GM12878 (cell line): ENCODE measurements around the gene PRR12. TPM values are rescaled to one million over a fixed set of nuclear protein-coding genes. Genes with fewer than 3 reads are reported as not detected.

ENCODE experiments used
- ATAC-seq: fragments of 200-7000 bp; cut with Tn5 transposase; 3 replicates; pipeline ENCODE4 v1.9.1; 2020; ENCODE audit warnings: mild to moderate bottlenecking, moderate library complexity
- BruUV-seq: library from RNA; stranded (reverse); fragments of 400-500 nt; replicated peaks from 2 replicates; lab custom pipeline; 2021; lab: Mats Ljungman, UMichigan
- CTCF ChIA-PET: fragments of 300-600 bp; sonication (Branson Sonifier 250); formaldehyde crosslinking; extraction: SDS; loops from one replicate; lab custom pipeline; 2021; ENCODE audit warnings: inconsistent platforms; lab: Yijun Ruan, JAX
- POLR2A ChIA-PET: fragments of 350-600 bp; formaldehyde crosslinking; extraction: SDS; loops from one replicate; lab custom pipeline; 2021; ENCODE audit warnings: inconsistent platforms; lab: Charles Lee
- RAD21 ChIA-PET: fragments of 300-600 bp; sonication (Branson Sonifier 250); formaldehyde crosslinking; loops from one replicate; lab custom pipeline; 2023; ENCODE audit warnings: antibody characterized with exemption; ENCODE audit not compliant: unreplicated experiment; lab: Charles Lee
- SMC1A ChIA-PET: fragments of 300-600 bp; sonication (Branson Sonifier 250); formaldehyde crosslinking; loops from one replicate; lab custom pipeline; 2023; ENCODE audit not compliant: unreplicated experiment, uncharacterized antibody; lab: Charles Lee
- DNase-seq: peaks from one replicate; pipeline ENCODE4 v3.0.0-alpha.2; 2011; ENCODE audit warnings: low read depth, low spot score
- FAIRE-seq: peaks from 3 replicates; lab custom pipeline; 2011; peaks lifted over from hg19 to GRCh38; lab: Jason Lieb, UNC
- H2AFZ ChIP-seq: 2 replicates; pipeline ENCODE4 v1.6.0; 2011; ENCODE audit warnings: low read depth, low read length, control low read depth; ENCODE audit not compliant: control insufficient read depth
- H3K27ac ChIP-seq: 2 replicates; pipeline ENCODE4 v1.5.1; 2011; ENCODE audit warnings: control low read depth; ENCODE audit not compliant: control insufficient read depth, insufficient read depth
- H3K27me3 ChIP-seq, 2 experiments: replicated peaks in 1 of 2; 2 replicates each; pipeline versions ENCODE4 v1.6.0 to v1.6.1; 2011; ENCODE audit warnings: low read length in 1 of 2; ENCODE audit not compliant: control insufficient read depth in 2 of 2, insufficient read depth in 2 of 2
- H3K36me3 ChIP-seq, 2 experiments: 2 replicates each; pipeline ENCODE4 v1.5.1; 2011; ENCODE audit warnings: low read length in 1 of 2; ENCODE audit not compliant: control insufficient read depth in 2 of 2, insufficient read depth in 2 of 2
- H3K4me1 ChIP-seq: 2 replicates; pipeline ENCODE4 v1.6.1; 2011; ENCODE audit warnings: mild to moderate bottlenecking, low read length, moderate library complexity, mixed read lengths; ENCODE audit not compliant: control insufficient read depth, insufficient read depth
- H3K4me2 ChIP-seq: 2 replicates; pipeline ENCODE4 v1.6.0; 2011; ENCODE audit warnings: control low read depth; ENCODE audit not compliant: control insufficient read depth, insufficient read depth
- H3K4me3 ChIP-seq: fragments of 200-600 bp; sonication (generic); 2 replicates; pipeline ENCODE4 v1.5.1; 2016
- H3K79me2 ChIP-seq: 2 replicates; pipeline ENCODE4 v1.6.0; 2011; ENCODE audit warnings: low read length; ENCODE audit not compliant: control insufficient read depth, insufficient read depth
- H3K9ac ChIP-seq: 2 replicates; pipeline ENCODE4 v1.8.0; 2011; ENCODE audit warnings: low read length, control low read depth, mixed read lengths; ENCODE audit not compliant: control insufficient read depth, insufficient read depth
- H3K9me3 ChIP-seq: replicated peaks from 3 replicates; pipeline ENCODE4 v1.5.1; 2011; ENCODE audit warnings: mild to moderate bottlenecking, low read length; ENCODE audit not compliant: control insufficient read depth, insufficient read depth
- H4K20me1 ChIP-seq: 2 replicates; pipeline ENCODE4 v1.6.0; 2011; ENCODE audit not compliant: control insufficient read depth, insufficient read depth
- BACH1 ChIP-seq: fragments of 450-650 bp; IDR thresholded peaks from 2 replicates; pipeline ENCODE4 v1.6.1; 2017; ENCODE audit warnings: mild to moderate bottlenecking, borderline replicate concordance
- CEBPB ChIP-seq, 2 experiments: fragments of 150-350 bp in 1 of 2; IDR thresholded peaks; 2 replicates each; pipeline ENCODE4 v1.6.1; 2012 to 2014; ENCODE audit warnings: low read depth in 2 of 2, low read length in 2 of 2, borderline replicate concordance in 1 of 2, inconsistent platforms in 1 of 2
- CHD1 ChIP-seq: IDR thresholded peaks from 2 replicates; pipeline ENCODE4 v1.6.1; 2012; ENCODE audit warnings: low read depth, low read length, improper control_type of control experiment
- CHD4 ChIP-seq: fragments of 200-600 bp; sonication (generic); IDR thresholded peaks from 2 replicates; pipeline ENCODE4 v1.6.1; 2016; ENCODE audit warnings: mild to moderate bottlenecking
- FOXK2 ChIP-seq: fragments of 450-650 bp; IDR thresholded peaks from 2 replicates; pipeline ENCODE4 v1.6.1; 2017; ENCODE audit warnings: mild to moderate bottlenecking, moderate library complexity
- GABPA ChIP-seq: IDR thresholded peaks from 2 replicates; pipeline ENCODE4 v1.6.1; 2014; ENCODE audit warnings: antibody characterized with exemption, low read depth, mild to moderate bottlenecking, inconsistent platforms
- JUND ChIP-seq: IDR thresholded peaks from 2 replicates; pipeline ENCODE4 v1.6.1; 2012; ENCODE audit warnings: low read depth, mild to moderate bottlenecking, low read length, improper control_type of control experiment, moderate library complexity
- NRF1 ChIP-seq: conservative IDR thresholded peaks from 2 replicates; pipeline ENCODE4 v1.6.1; 2011; ENCODE audit warnings: mild to moderate bottlenecking, low read depth, low read length, improper control_type of control experiment
- POLR2AphosphoS5 ChIP-seq: IDR thresholded peaks from 2 replicates; pipeline ENCODE4 v1.6.1; 2011; ENCODE audit warnings: mild to moderate bottlenecking, low read length, inconsistent platforms
- RELA ChIP-seq: fragments of 450-650 bp; IDR thresholded peaks from 2 replicates; pipeline ENCODE4 v1.8.0; 2014; ENCODE audit warnings: borderline replicate concordance; ENCODE audit not compliant: partially characterized antibody
- RFX5 ChIP-seq: IDR thresholded peaks from 2 replicates; pipeline ENCODE4 v1.6.1; 2011; ENCODE audit warnings: low read depth, low read length, improper control_type of control experiment
- SMAD1 ChIP-seq: fragments of 450-650 bp; IDR thresholded peaks from 2 replicates; pipeline ENCODE4 v1.6.1; 2018; ENCODE audit warnings: mild to moderate bottlenecking, low read depth; ENCODE audit not compliant: partially characterized antibody
- SMC3 ChIP-seq: IDR thresholded peaks from 2 replicates; pipeline ENCODE4 v1.6.1; 2011; ENCODE audit warnings: low read length, improper control_type of control experiment, borderline replicate concordance
- WGBS: methylation state at CpG from one replicate; pipeline ENCODE4 v1.1.6; 2016; ENCODE audit warnings: low lambda C conversion rate; ENCODE audit not compliant: insufficient replicate concordance, insufficient coverage; ENCODE audit errors: missing lambda C conversion rate; 5-methylcytosine and 5-hydroxymethylcytosine counted together
- in situ Hi-C: fragments of 300-500 bp; cut with MboI; formaldehyde crosslinking; loops from 9 replicates; pipeline ENCODE4 v1.14.3; 2018; ENCODE audit warnings: mixed read lengths
- intact Hi-C: fragments of 100-400 bp; cut with micrococcal nuclease; formaldehyde crosslinking; loops from one replicate; pipeline ENCODE4 v1.14.2; 2022; ENCODE audit not compliant: unreplicated experiment
- polyA plus RNA-seq, 11 experiments: library from polyadenylated mRNA; depleted of rRNA in 4 of 11; unstranded in 6 of 11; stranded (reverse) in 5 of 11; fragments of >200 nt; fragmentation: Nextera tagmentation in 4 of 11; fragmentation: Illumina TruSeq in 1 of 11; extraction: Ambion mirVana in 4 of 11; extraction: Trizol in 1 of 11; gene quantifications; 1 replicate in 1 of 11; 2 replicates in 10 of 11; pipeline versions ENCODE4 v1.2.1 to v1.2.3, GENCODE V29; 2011 to 2016; ENCODE audit warnings: inconsistent platforms in 2 of 11, missing spikeins in 2 of 11, low read depth in 1 of 11
- total RNA-seq, 4 experiments: library from RNA; depleted of rRNA in 3 of 4; stranded (reverse); fragments of >200 nt in 3 of 4; fragmentation: Illumina TruSeq in 1 of 4; extraction: Trizol in 1 of 4; gene quantifications; 2 replicates each; pipeline versions ENCODE4 v1.2.1 to v1.2.3, GENCODE V29; 2013 to 2021
- TF ChIP-seq, protein P1 (sequence below), 3 experiments: IDR thresholded peaks in 2 of 3; conservative IDR thresholded peaks in 1 of 3; 2 replicates each; pipeline ENCODE4 v1.5.1; 2011; ENCODE audit warnings: low read depth in 3 of 3, low read length in 3 of 3, mild to moderate bottlenecking in 3 of 3, control low read depth in 2 of 3, moderate library complexity in 2 of 3, inconsistent platforms in 1 of 3, mixed read lengths in 1 of 3; ENCODE audit not compliant: control insufficient read depth in 2 of 3, insufficient read depth in 1 of 3; ENCODE audit errors: extremely low read depth in 1 of 3
- TF ChIP-seq, protein P2 (sequence below): fragments of 450-650 bp; IDR thresholded peaks from 2 replicates; pipeline ENCODE4 v1.6.1; 2016; ENCODE audit warnings: mild to moderate bottlenecking
- TF ChIP-seq, protein P3 (sequence below): IDR thresholded peaks from 2 replicates; pipeline ENCODE4 v1.6.1; 2012; ENCODE audit warnings: low read depth, low read length, improper control_type of control experiment

The PRR12 gene
- total and polyA plus RNA-seq, 10 of the 15 experiments (the other 5 are each of a cell fraction or from before 2014, with no cell fraction given), result 0.02 to 25.3 (median 1.6) TPM

DNA sequence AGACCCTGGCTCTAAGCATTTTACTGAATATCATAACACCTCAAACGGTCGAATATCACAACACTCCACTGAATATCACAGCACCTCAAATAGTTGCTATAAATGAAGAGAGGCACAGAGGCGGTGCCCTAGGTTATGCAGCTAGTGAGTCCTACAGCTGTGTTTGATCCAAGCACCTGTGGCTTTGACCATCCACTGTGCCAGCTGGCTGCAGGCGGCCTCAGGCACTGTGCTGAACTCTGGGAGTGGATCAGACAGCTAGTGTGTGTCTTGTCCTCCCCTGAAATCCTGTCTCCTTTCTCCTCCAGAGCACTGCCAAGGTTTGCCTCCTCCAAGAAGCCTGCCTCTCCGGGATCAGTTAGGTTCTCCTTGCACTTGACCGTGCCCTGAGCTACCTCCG lies 18.0 kb upstream of the PRR12 start:
- ChIA-PET POLR2A (no interaction called here), RAD21 (interaction anchor here (0.7 to 3.6 kb wide), 2 partner anchors 7 to 104 kb away, joined by 4 to 14 read pairs; partner anchors contain the start of genes NOSIP, PRMT1 and PRRG2), CTCF (interaction anchor here (4.4 to 6.5 kb wide), 2 partner anchors 27 to 102 kb away, joined by 37 to 96 read pairs; partner anchors contain the start of gene PRMT1), SMC1A (interaction anchor here (1.1 kb wide), 1 partner anchor 38 kb away, joined by 3 read pairs; no protein-coding TSS in a partner anchor)
- FAIRE-seq, result no peak
- peaks cover 11% of the 10 kb centered on the region for H3K79me2 ChIP-seq
- ATAC-seq, result no peak
- no peak overlapping the region for H3K9ac ChIP-seq
- no peaks in the 10 kb centered on the region for H3K27me3 ChIP-seq
- BruUV-seq, result no TSS peak
- intact Hi-C loops (no loop called here), in situ Hi-C loops (no loop called here)
- H3K9me3 ChIP-seq, result no peaks in the 10 kb centered on the region
- no peak overlapping the region for H3K4me3 ChIP-seq
- no peak overlapping the region for H3K4me2 ChIP-seq
- H4K20me1 ChIP-seq, result no peaks in the 10 kb centered on the region
- peaks cover 1 to 4% of the 10 kb centered on the region in 2 experiments; a peak in 3 of 4 replicates for H3K36me3 ChIP-seq
- peaks cover 9% of the 10 kb centered on the region for H3K4me1 ChIP-seq
- no peak for DNase-seq
- H3K27ac ChIP-seq, result no peak overlapping the region
- H2AFZ ChIP-seq, result no peak overlapping the region
- TF ChIP-seq GABPA (no peak), CHD1 (no peak), BACH1 (no peak), RELA (no peak), NRF1 (no peak), SMAD1 (no peak), RFX5 (no peak), SMC3 (no peak), CEBPB (IDR thresholded peaks at IDR 0.05; ENCODE audit: borderline replicate concordance in 1 of 2, low read depth in 2 of 2, low read length in 2 of 2) (no peak), FOXK2 (no peak), POLR2AphosphoS5 (no peak), CHD4 (no peak), JUND (no peak)
- TF ChIP-seq, protein P1, sequence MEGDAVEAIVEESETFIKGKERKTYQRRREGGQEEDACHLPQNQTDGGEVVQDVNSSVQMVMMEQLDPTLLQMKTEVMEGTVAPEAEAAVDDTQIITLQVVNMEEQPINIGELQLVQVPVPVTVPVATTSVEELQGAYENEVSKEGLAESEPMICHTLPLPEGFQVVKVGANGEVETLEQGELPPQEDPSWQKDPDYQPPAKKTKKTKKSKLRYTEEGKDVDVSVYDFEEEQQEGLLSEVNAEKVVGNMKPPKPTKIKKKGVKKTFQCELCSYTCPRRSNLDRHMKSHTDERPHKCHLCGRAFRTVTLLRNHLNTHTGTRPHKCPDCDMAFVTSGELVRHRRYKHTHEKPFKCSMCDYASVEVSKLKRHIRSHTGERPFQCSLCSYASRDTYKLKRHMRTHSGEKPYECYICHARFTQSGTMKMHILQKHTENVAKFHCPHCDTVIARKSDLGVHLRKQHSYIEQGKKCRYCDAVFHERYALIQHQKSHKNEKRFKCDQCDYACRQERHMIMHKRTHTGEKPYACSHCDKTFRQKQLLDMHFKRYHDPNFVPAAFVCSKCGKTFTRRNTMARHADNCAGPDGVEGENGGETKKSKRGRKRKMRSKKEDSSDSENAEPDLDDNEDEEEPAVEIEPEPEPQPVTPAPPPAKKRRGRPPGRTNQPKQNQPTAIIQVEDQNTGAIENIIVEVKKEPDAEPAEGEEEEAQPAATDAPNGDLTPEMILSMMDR (IDR thresholded peaks at IDR 0.05 in 2 of 3, conservative IDR thresholded peaks at IDR 0.05 in 1 of 3; ENCODE audit: control insufficient read depth in 2 of 3, extremely low read depth in 1 of 3, insufficient read depth in 1 of 3, low read depth in 3 of 3, low read length in 3 of 3), result no peak
- TF ChIP-seq, protein P2, sequence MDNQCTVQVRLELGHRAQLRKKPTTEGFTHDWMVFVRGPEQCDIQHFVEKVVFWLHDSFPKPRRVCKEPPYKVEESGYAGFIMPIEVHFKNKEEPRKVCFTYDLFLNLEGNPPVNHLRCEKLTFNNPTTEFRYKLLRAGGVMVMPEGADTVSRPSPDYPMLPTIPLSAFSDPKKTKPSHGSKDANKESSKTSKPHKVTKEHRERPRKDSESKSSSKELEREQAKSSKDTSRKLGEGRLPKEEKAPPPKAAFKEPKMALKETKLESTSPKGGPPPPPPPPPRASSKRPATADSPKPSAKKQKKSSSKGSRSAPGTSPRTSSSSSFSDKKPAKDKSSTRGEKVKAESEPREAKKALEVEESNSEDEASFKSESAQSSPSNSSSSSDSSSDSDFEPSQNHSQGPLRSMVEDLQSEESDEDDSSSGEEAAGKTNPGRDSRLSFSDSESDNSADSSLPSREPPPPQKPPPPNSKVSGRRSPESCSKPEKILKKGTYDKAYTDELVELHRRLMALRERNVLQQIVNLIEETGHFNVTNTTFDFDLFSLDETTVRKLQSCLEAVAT, result no peak
- TF ChIP-seq, protein P3, sequence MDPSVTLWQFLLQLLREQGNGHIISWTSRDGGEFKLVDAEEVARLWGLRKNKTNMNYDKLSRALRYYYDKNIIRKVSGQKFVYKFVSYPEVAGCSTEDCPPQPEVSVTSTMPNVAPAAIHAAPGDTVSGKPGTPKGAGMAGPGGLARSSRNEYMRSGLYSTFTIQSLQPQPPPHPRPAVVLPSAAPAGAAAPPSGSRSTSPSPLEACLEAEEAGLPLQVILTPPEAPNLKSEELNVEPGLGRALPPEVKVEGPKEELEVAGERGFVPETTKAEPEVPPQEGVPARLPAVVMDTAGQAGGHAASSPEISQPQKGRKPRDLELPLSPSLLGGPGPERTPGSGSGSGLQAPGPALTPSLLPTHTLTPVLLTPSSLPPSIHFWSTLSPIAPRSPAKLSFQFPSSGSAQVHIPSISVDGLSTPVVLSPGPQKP, result no peak
- WGBS, result 84% methylated on average over 7 of the region's 7 CpGs
